Left colon (tissue), 2 donors: ENCODE data around the gene GYS1. TPM values are rescaled to one million over a fixed set of nuclear protein-coding genes. Genes with fewer than 3 reads are reported as not detected.

ENCODE experiments used
- ATAC-seq: fragments of 200-7000 bp; cut with Tn5 transposase; one replicate; pipeline ENCODE4 v1.9.1; 2020; ENCODE audit warnings: mild to moderate bottlenecking, moderate library complexity
- DNase-seq, 2 donors: peaks; one replicate each; pipeline ENCODE4 v3.0.0-alpha.2; 2020
- intact Hi-C, 2 donors: fragments of 100-400 bp; cut with DNase I in 1 of 2; cut with micrococcal nuclease in 1 of 2; formaldehyde crosslinking; loops; one replicate each; pipeline versions ENCODE4 v1.11.2 to v1.14.0; 2022; cut with DNase I, micrococcal nuclease
- total RNA-seq, 2 donors: library from RNA; stranded (reverse); fragmentation: NEBNext Ultra II Directional; extraction: Animal tissue kit (Norgen Biotek cat#: 25700); gene quantifications; one replicate each; pipeline ENCODE4 v1.2.1, GENCODE V29; 2021
- donor health status: DM: no; HTN: no; CAD: no.
- donor health status: DM: yes; HTN: yes; CAD: no.

Gene GYS1
- total RNA-seq, 2 donors from 2014 or later = 41.4 to 48.6 TPM

- no peak for DNase-seq
- intact Hi-C loops = loop anchor here in 1 of 2 donors (10.0 kb wide), 1 partner anchor 93 kb away; the partner anchor contains the start of gene PPP1R15A
- ATAC-seq = no peak
These were observed 24.9 kb downstream of the GYS1 start for GRCh38 chr19:48968179-48968661.

- no peak for ATAC-seq
- peak in 1 of 2 donors; percentile 69 for DNase-seq
- intact Hi-C loops = loop anchor here in 1 of 2 donors (10.0 kb wide), 1 partner anchor 93 kb away; the partner anchor contains the start of gene PPP1R15A
These were observed 25.5 kb downstream of the GYS1 start for GRCh38 chr19:48967346-48968178.

- ATAC-seq (no peak), DNase-seq (peak in 1 of 2 donors; percentile 28)
- intact Hi-C loops = loop anchor here in 1 of 2 donors (10.0 kb wide), 1 partner anchor 92 kb away; the partner anchor contains the start of gene PPP1R15A
These were observed 26.4 kb downstream of the GYS1 start for GRCh38 chr19:48966541-48967345.

- ATAC-seq (peak; percentile 41), DNase-seq (peak; percentile 90 to 93)
- intact Hi-C loops = loop anchor here in 1 of 2 donors (10.0 kb wide), 1 partner anchor 91 kb away; the partner anchor contains the start of gene PPP1R15A
These were observed 27.1 kb downstream of the GYS1 start for GRCh38 chr19:48965806-48966540.

- ATAC-seq = peak; percentile 66
- peak; percentile 98 for DNase-seq
- intact Hi-C loops = loop anchor here in 1 of 2 donors (10.0 kb wide), 1 partner anchor 90 kb away; the partner anchor contains the start of gene PPP1R15A
These were observed 27.9 kb downstream of the GYS1 start, which contains the start of gene FTL for GRCh38 chr19:48965040-48965805. TSS of gene FTL (plus strand) at chr19:48965309. CDS start at chr19:48965508, 199 bp downstream.

- intact Hi-C loops = loop anchor here in 1 of 2 donors (10.0 kb wide), 1 partner anchor 90 kb away; the partner anchor contains the start of gene PPP1R15A
- DNase-seq (no peak), ATAC-seq (no peak)
These were observed 28.7 kb downstream of the GYS1 start for GRCh38 chr19:48964205-48965039.

- DNase-seq (peak; percentile 85 to 86), ATAC-seq (peak; percentile 28)
- intact Hi-C loops = loop anchor here in 1 of 2 donors (10.0 kb wide), 1 partner anchor 89 kb away; the partner anchor contains the start of gene PPP1R15A
These were observed 29.5 kb downstream of the GYS1 start for GRCh38 chr19:48963371-48964204.

GRCh38 chr19:48962849-48963165 lies 30.3 kb downstream of the GYS1 start:
- ATAC-seq (no peak), DNase-seq (no peak)
- intact Hi-C loops = loop anchor here in 1 of 2 donors (10.0 kb wide), 1 partner anchor 88 kb away; the partner anchor contains the start of gene PPP1R15A

GRCh38 chr19:48962029-48962848 lies 30.9 kb downstream of the GYS1 start:
- intact Hi-C loops = loop anchor here in 1 of 2 donors (10.0 kb wide), 1 partner anchor 87 kb away; the partner anchor contains the start of gene PPP1R15A
- ATAC-seq = peak; percentile 65
- DNase-seq = peak; percentile 87 to 93

GRCh38 chr19:48961673-48962028 lies 31.5 kb downstream of the GYS1 start:
- intact Hi-C loops = loop anchor here in 1 of 2 donors (10.0 kb wide), 1 partner anchor 87 kb away; the partner anchor contains the start of gene PPP1R15A
- ATAC-seq = no peak
- DNase-seq = peak in 1 of 2 donors; percentile 34

GRCh38 chr19:48961051-48961649 lies 32.0 kb downstream of the GYS1 start:
- ATAC-seq (no peak), DNase-seq (peak in 1 of 2 donors; percentile 34)
- intact Hi-C loops = loop anchor here in 1 of 2 donors (10.0 kb wide), 1 partner anchor 86 kb away; the partner anchor contains the start of gene PPP1R15A

GRCh38 chr19:48959341-48960239 lies 33.5 kb downstream of the GYS1 start:
- DNase-seq = no peak
- intact Hi-C loops = loop anchor here in 1 of 2 donors (10.0 kb wide), 1 partner anchor 85 kb away; the partner anchor contains the start of gene PPP1R15A
- ATAC-seq = no peak

GRCh38 chr19:48958006-48958405 lies 35.1 kb downstream of the GYS1 start:
- intact Hi-C loops = no loop called here
- no peak for ATAC-seq
- DNase-seq = no peak
